ENCODE data around the gene PHIP. TPM values are rescaled to one million over a fixed set of nuclear protein-coding genes. Genes with fewer than 3 reads are reported as not detected.

PHIP gene
- 10 to 100 TPM; 28.3 to 28.5 TPM for total RNA-seq

GRCh38 chr6:79078075-79078969 lies at the start of gene PHIP:
Gene PHIP, minus strand, starts transcription at chr6:79078254. Its CDS starts 186 bp downstream, at chr6:79078068.

Other genes starting within 250 kb of the PHIP start
- gene IRAK1BP1, start 210.7 kb downstream of the PHIP start, total RNA-seq: 1 to 10 TPM; 2.2 to 2.7 TPM
- gene HMGN3, start 156.4 kb upstream of the PHIP start, total RNA-seq: 10 to 100 TPM; 48.0 to 49.5 TPM

Data from activated naive CD4-positive, alpha-beta T cell treated with anti-CD3 and anti-CD28 coated beads, Interleukin-2, amount 10 ng/mL, durations not matched to agents 5 hours and 36 hours (primary cell).